Testis (tissue), 2 donors: Measurements from ENCODE around the gene LRRTM4.

Source experiments
- POLR2A ChIP-seq: fragments of 450-650 bp; IDR thresholded peaks from one replicate; pipeline ENCODE4 v1.6.1; 2017; ENCODE audit warnings: antibody characterized with exemption, mild to moderate bottlenecking, moderate library complexity
- TF ChIP-seq, protein P1 (sequence below), 3 experiments: fragments of 450-650 bp in 2 of 3; fragments of 200-600 bp in 1 of 3; sonication (generic) in 1 of 3; IDR thresholded peaks; one replicate each; pipeline ENCODE4 v1.5.1; 2016 to 2019; ENCODE audit warnings: antibody characterized with exemption in 3 of 3, mild to moderate bottlenecking in 2 of 3, moderate library complexity in 1 of 3

DNA sequence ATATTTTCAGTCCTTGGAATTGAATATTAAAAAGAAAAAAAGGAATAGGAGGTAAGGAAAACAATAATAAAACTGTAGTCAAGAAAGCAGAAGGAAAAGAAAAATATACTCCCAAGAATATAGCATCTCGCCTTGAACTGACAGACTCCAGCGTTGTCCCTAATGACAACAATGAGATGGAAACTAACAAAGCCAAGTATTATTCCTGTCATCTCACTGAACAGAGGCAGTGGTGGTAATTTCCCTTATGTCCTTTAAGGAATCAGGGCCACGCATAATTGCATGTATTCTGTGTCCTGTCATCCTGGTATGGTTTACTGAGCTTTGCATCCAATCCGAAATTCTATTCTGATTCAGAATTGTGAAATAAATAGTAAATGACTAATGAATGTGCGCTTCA, 158.9 kb downstream of the LRRTM4 start:
- TF ChIP-seq, protein P1, sequence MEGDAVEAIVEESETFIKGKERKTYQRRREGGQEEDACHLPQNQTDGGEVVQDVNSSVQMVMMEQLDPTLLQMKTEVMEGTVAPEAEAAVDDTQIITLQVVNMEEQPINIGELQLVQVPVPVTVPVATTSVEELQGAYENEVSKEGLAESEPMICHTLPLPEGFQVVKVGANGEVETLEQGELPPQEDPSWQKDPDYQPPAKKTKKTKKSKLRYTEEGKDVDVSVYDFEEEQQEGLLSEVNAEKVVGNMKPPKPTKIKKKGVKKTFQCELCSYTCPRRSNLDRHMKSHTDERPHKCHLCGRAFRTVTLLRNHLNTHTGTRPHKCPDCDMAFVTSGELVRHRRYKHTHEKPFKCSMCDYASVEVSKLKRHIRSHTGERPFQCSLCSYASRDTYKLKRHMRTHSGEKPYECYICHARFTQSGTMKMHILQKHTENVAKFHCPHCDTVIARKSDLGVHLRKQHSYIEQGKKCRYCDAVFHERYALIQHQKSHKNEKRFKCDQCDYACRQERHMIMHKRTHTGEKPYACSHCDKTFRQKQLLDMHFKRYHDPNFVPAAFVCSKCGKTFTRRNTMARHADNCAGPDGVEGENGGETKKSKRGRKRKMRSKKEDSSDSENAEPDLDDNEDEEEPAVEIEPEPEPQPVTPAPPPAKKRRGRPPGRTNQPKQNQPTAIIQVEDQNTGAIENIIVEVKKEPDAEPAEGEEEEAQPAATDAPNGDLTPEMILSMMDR (IDR thresholded peaks at IDR 0.05): no peak
- TF ChIP-seq POLR2A: no peak
